ENCODE results near the gene SAMD13. TPM values are rescaled to one million over a fixed set of nuclear protein-coding genes. Genes with fewer than 3 reads are reported as not detected.

Gene SAMD13
- total and polyA plus RNA-seq, 2 donors (not counting 1 experiment from before 2014, with no cell fraction given), result 0.42 TPM; not detected in 1

- H3K79me2 ChIP-seq (ENCODE audit: control insufficient read depth, insufficient read depth, low read length), result no peaks in the 10 kb centered on the region
- no peak overlapping the region for H3K27ac ChIP-seq (ENCODE audit: low read length in 2 of 2)
- ChIA-PET POLR2A (interaction anchor here (0.6 kb wide), 1 partner anchor 155 kb away, joined by 4 read pairs; the partner anchor contains the start of gene PRKACB), CTCF (interaction anchor here (1.1 kb wide), 1 partner anchor 473 kb away, joined by 3 read pairs; no protein-coding TSS in a partner anchor)
- TF ChIP-seq CTCF (IDR thresholded peaks at IDR 0.05) (no peak), EZH2 (IDR thresholded peaks at IDR 0.05; ENCODE audit: borderline replicate concordance, insufficient read depth, low read depth, low read length, poor library complexity, severe bottlenecking) (no peak)
- H3K4me3 ChIP-seq (ENCODE audit: control extremely low read depth in 1 of 5, extremely low read depth in 1 of 5, insufficient read depth in 1 of 5, low read depth in 2 of 5, low read length in 4 of 5), result no peak overlapping the region
- H3K4me1 ChIP-seq (ENCODE audit: control insufficient read depth in 2 of 2, insufficient read depth in 2 of 2, low read length in 2 of 2), result peaks cover 32 to 33% of the 10 kb centered on the region in 2 donors
- peaks cover 39% of the 10 kb centered on the region for H3K4me1 Mint-ChIP-seq
- H2AFZ ChIP-seq (ENCODE audit: insufficient read depth, low read depth, low read length, poor library complexity, severe bottlenecking), result peak overlapping the region; percentile 97
- DNase-seq, result peak; percentile 7
- peak overlapping the region; percentile 94 for H3K4me3 Mint-ChIP-seq
- intact Hi-C loops (cut with micrococcal nuclease), result loop anchor here (2.0 to 10.0 kb wide), 6 partner anchors 85 to 391 kb away; partner anchors contain the start of genes CTBS, PRKACB and SSX2IP
- H3K27me3 ChIP-seq (replicated peaks in 1 of 4; ENCODE audit: control extremely low read depth in 1 of 4, control insufficient read depth in 3 of 4, insufficient read depth in 4 of 4, low read length in 3 of 4), result peaks cover 0 to 15% (median 9%) of the 10 kb centered on the region in 4 experiments
- no peak for ATAC-seq (ENCODE audit: low read depth)
- 100% methylated on average over 1 of the region's 4 CpGs for WGBS (ENCODE audit: insufficient coverage)
- H3K27me3 Mint-ChIP-seq, result peaks cover 16% of the 10 kb centered on the region
- no peaks in the 10 kb centered on the region for H3K36me3 ChIP-seq (replicated peaks in 1 of 2; ENCODE audit: control extremely low read depth in 1 of 2, control insufficient read depth in 1 of 2, extremely low read depth in 1 of 2, insufficient read depth in 2 of 2, low read length in 1 of 2)
- H4K20me1 ChIP-seq (ENCODE audit: control insufficient read depth, insufficient read depth, low read length, poor library complexity, severe bottlenecking), result no peaks in the 10 kb centered on the region
- H3K9me3 ChIP-seq (ENCODE audit: control extremely low read depth in 1 of 3, control insufficient read depth in 2 of 3, insufficient read depth in 1 of 3, low read length in 2 of 3), result no peaks in the 10 kb centered on the region
- peak overlapping the region; percentile 77 for H3K9ac ChIP-seq (ENCODE audit: low read length)
- peak overlapping the region; percentile 84 for H3K4me2 ChIP-seq (replicated peaks; ENCODE audit: low read depth, low read length, poor library complexity, severe bottlenecking)
- peak overlapping the region; percentile 74 for H3K27ac Mint-ChIP-seq
- no peaks in the 10 kb centered on the region for H3K9me3 Mint-ChIP-seq (ENCODE audit: insufficient read depth)
Measured at GRCh38 chr1:84299536-84300170, 1.9 kb upstream of the SAMD13 start.

- Mint-ChIP-seq H3K4me1 (peaks cover 39% of the 10 kb centered on the region), H3K27me3 (peaks cover 16% of the 10 kb centered on the region), H3K4me3 (no peak overlapping the region), H3K27ac (no peak overlapping the region), H3K9me3 (ENCODE audit: insufficient read depth) (no peaks in the 10 kb centered on the region)
- no peaks in the 10 kb centered on the region for H4K20me1 ChIP-seq (ENCODE audit: control insufficient read depth, insufficient read depth, low read length, poor library complexity, severe bottlenecking)
- no peaks in the 10 kb centered on the region for H3K36me3 ChIP-seq (replicated peaks in 1 of 2; ENCODE audit: control extremely low read depth in 1 of 2, control insufficient read depth in 1 of 2, extremely low read depth in 1 of 2, insufficient read depth in 2 of 2, low read length in 1 of 2)
- no peak overlapping the region for H3K4me2 ChIP-seq (replicated peaks; ENCODE audit: low read depth, low read length, poor library complexity, severe bottlenecking)
- WGBS (ENCODE audit: insufficient coverage), result no CpG with 5 or more reads among the region's 1 CpG
- POLR2A ChIA-PET, result no interaction called here
- no peak for ATAC-seq (ENCODE audit: low read depth)
- no peak for DNase-seq
- peaks cover 0 to 15% (median 9%) of the 10 kb centered on the region in 4 experiments for H3K27me3 ChIP-seq (replicated peaks in 1 of 4; ENCODE audit: control extremely low read depth in 1 of 4, control insufficient read depth in 3 of 4, insufficient read depth in 4 of 4, low read length in 3 of 4)
- no peak overlapping the region for H3K27ac ChIP-seq (ENCODE audit: low read length in 2 of 2)
- H2AFZ ChIP-seq (ENCODE audit: insufficient read depth, low read depth, low read length, poor library complexity, severe bottlenecking), result no peak overlapping the region
- TF ChIP-seq CTCF (IDR thresholded peaks at IDR 0.05), result no peak
- no peak for TF ChIP-seq EZH2 (IDR thresholded peaks at IDR 0.05; ENCODE audit: borderline replicate concordance, insufficient read depth, low read depth, low read length, poor library complexity, severe bottlenecking)
- H3K4me1 ChIP-seq (ENCODE audit: control insufficient read depth in 2 of 2, insufficient read depth in 2 of 2, low read length in 2 of 2), result peaks cover 32 to 33% of the 10 kb centered on the region in 2 donors
- H3K79me2 ChIP-seq (ENCODE audit: control insufficient read depth, insufficient read depth, low read length), result no peaks in the 10 kb centered on the region
- H3K4me3 ChIP-seq (ENCODE audit: control extremely low read depth in 1 of 5, extremely low read depth in 1 of 5, insufficient read depth in 1 of 5, low read depth in 2 of 5, low read length in 4 of 5), result no peak overlapping the region
- H3K9me3 ChIP-seq (ENCODE audit: control extremely low read depth in 1 of 3, control insufficient read depth in 2 of 3, insufficient read depth in 1 of 3, low read length in 2 of 3), result no peaks in the 10 kb centered on the region
- intact Hi-C loops (cut with micrococcal nuclease), result loop anchor here (5.0 to 10.0 kb wide), 2 partner anchors 86 to 158 kb away; partner anchors contain the start of gene PRKACB
- no peak overlapping the region for H3K9ac ChIP-seq (ENCODE audit: low read length)
- CTCF ChIA-PET, result interaction anchor here (1.1 kb wide), 1 partner anchor 472 kb away, joined by 3 read pairs; no protein-coding TSS in a partner anchor
Measured at GRCh38 chr1:84300501-84300900, 1.0 kb upstream of the SAMD13 start.

All from B cell (primary cell).